ENCODE results near the gene LRMDA. TPM values are rescaled to one million over a fixed set of nuclear protein-coding genes. Genes with fewer than 3 reads are reported as not detected.

LRMDA gene
- total and polyA plus RNA-seq, 3 experiments from 2014 or later, result not detected

- no peaks in the 10 kb centered on the region for H3K27me3 ChIP-seq (ENCODE audit: insufficient read depth, low read length, poor library complexity, severe bottlenecking)
- Mint-ChIP-seq H3K9me3 (peaks cover 0 to 6% (median 0%) of the 10 kb centered on the region in 5 donors), H3K27me3 (peaks cover 0 to 1% of the 10 kb centered on the region in 2 donors), H3K27ac (no peak overlapping the region), H3K4me1 (no peaks in the 10 kb centered on the region), H3K36me3 (no peaks in the 10 kb centered on the region), H3K4me3 (no peak overlapping the region)
- no peaks in the 10 kb centered on the region for H3K4me1 ChIP-seq (ENCODE audit: insufficient read depth, low read length)
- CTCF ChIA-PET, result no interaction called here
- POLR2A ChIA-PET, result no interaction called here
- no peaks in the 10 kb centered on the region for H3K9me3 ChIP-seq (ENCODE audit: low read length)
- no peak overlapping the region for H3K4me3 ChIP-seq (ENCODE audit: low read length)
- H3K27ac ChIP-seq (ENCODE audit: low read depth, low read length), result no peak overlapping the region
- H3K36me3 ChIP-seq (ENCODE audit: insufficient read depth, low read length), result no peaks in the 10 kb centered on the region
- DNase-seq, result no peak
Measured at GRCh38 chr10:76114581-76115001, 683.2 kb downstream of the LRMDA start.

- Mint-ChIP-seq H3K9me3 (peaks cover 0 to 6% (median 0%) of the 10 kb centered on the region in 5 donors), H3K27ac (no peak overlapping the region), H3K4me1 (no peaks in the 10 kb centered on the region), H3K27me3 (peaks cover 0 to 1% of the 10 kb centered on the region in 2 donors), H3K36me3 (no peaks in the 10 kb centered on the region), H3K4me3 (no peak overlapping the region)
- H3K4me1 ChIP-seq (ENCODE audit: insufficient read depth, low read length), result no peaks in the 10 kb centered on the region
- H3K36me3 ChIP-seq (ENCODE audit: insufficient read depth, low read length), result no peaks in the 10 kb centered on the region
- no peak overlapping the region for H3K4me3 ChIP-seq (ENCODE audit: low read length)
- no peaks in the 10 kb centered on the region for H3K27me3 ChIP-seq (ENCODE audit: insufficient read depth, low read length, poor library complexity, severe bottlenecking)
- POLR2A ChIA-PET, result no interaction called here
- H3K27ac ChIP-seq (ENCODE audit: low read depth, low read length), result no peak overlapping the region
- no peaks in the 10 kb centered on the region for H3K9me3 ChIP-seq (ENCODE audit: low read length)
- CTCF ChIA-PET, result no interaction called here
- no peak for DNase-seq
Measured at GRCh38 chr10:76115131-76115470, 683.7 kb downstream of the LRMDA start.

GRCh38 chr10:76115471-76116155, 684.2 kb downstream of the LRMDA start:
- Mint-ChIP-seq H3K27me3 (peaks cover 0 to 1% of the 10 kb centered on the region in 2 donors), H3K36me3 (no peaks in the 10 kb centered on the region), H3K27ac (no peak overlapping the region), H3K9me3 (peaks cover 0 to 5% (median 0%) of the 10 kb centered on the region in 5 donors), H3K4me3 (no peak overlapping the region), H3K4me1 (no peaks in the 10 kb centered on the region)
- Histone ChIP-seq H3K27me3 (ENCODE audit: insufficient read depth, low read length, poor library complexity, severe bottlenecking) (no peaks in the 10 kb centered on the region), H3K4me1 (ENCODE audit: insufficient read depth, low read length) (no peaks in the 10 kb centered on the region), H3K9me3 (ENCODE audit: low read length) (no peaks in the 10 kb centered on the region), H3K4me3 (ENCODE audit: low read length) (no peak overlapping the region), H3K27ac (ENCODE audit: low read depth, low read length) (no peak overlapping the region), H3K36me3 (ENCODE audit: insufficient read depth, low read length) (no peaks in the 10 kb centered on the region)
- POLR2A ChIA-PET, result no interaction called here
- CTCF ChIA-PET, result no interaction called here
- no peak for DNase-seq

- Mint-ChIP-seq H3K4me1 (no peaks in the 10 kb centered on the region), H3K4me3 (no peak overlapping the region), H3K27ac (no peak overlapping the region), H3K9me3 (peaks cover 0 to 3% (median 0%) of the 10 kb centered on the region in 5 donors), H3K36me3 (no peaks in the 10 kb centered on the region), H3K27me3 (peaks cover 0 to 1% of the 10 kb centered on the region in 2 donors)
- Histone ChIP-seq H3K4me1 (ENCODE audit: insufficient read depth, low read length) (no peaks in the 10 kb centered on the region), H3K36me3 (ENCODE audit: insufficient read depth, low read length) (no peaks in the 10 kb centered on the region), H3K27me3 (ENCODE audit: insufficient read depth, low read length, poor library complexity, severe bottlenecking) (no peaks in the 10 kb centered on the region), H3K9me3 (ENCODE audit: low read length) (no peaks in the 10 kb centered on the region), H3K4me3 (ENCODE audit: low read length) (no peak overlapping the region), H3K27ac (ENCODE audit: low read depth, low read length) (no peak overlapping the region)
- ChIA-PET POLR2A (no interaction called here), CTCF (no interaction called here)
- no peak for DNase-seq
Measured at GRCh38 chr10:76116523-76116922, 685.1 kb downstream of the LRMDA start.

- Histone ChIP-seq H3K27me3 (ENCODE audit: insufficient read depth, low read length, poor library complexity, severe bottlenecking) (no peaks in the 10 kb centered on the region), H3K27ac (ENCODE audit: low read depth, low read length) (no peak overlapping the region), H3K4me3 (ENCODE audit: low read length) (no peak overlapping the region), H3K4me1 (ENCODE audit: insufficient read depth, low read length) (no peaks in the 10 kb centered on the region), H3K9me3 (ENCODE audit: low read length) (no peaks in the 10 kb centered on the region), H3K36me3 (ENCODE audit: insufficient read depth, low read length) (no peaks in the 10 kb centered on the region)
- ChIA-PET POLR2A (no interaction called here), CTCF (no interaction called here)
- Mint-ChIP-seq H3K27ac (no peak overlapping the region), H3K4me1 (no peaks in the 10 kb centered on the region), H3K4me3 (no peak overlapping the region), H3K9me3 (peaks cover 0 to 3% (median 0%) of the 10 kb centered on the region in 5 donors), H3K27me3 (peaks cover 0 to 2% of the 10 kb centered on the region in 2 donors), H3K36me3 (no peaks in the 10 kb centered on the region)
- no peak for DNase-seq
Measured at GRCh38 chr10:76117949-76118348, 686.5 kb downstream of the LRMDA start.

- no peak overlapping the region for H3K27ac Mint-ChIP-seq
- no peaks in the 10 kb centered on the region for H3K9me3 ChIP-seq (ENCODE audit: low read length)
- no peaks in the 10 kb centered on the region for H3K27me3 ChIP-seq (ENCODE audit: insufficient read depth, low read length, poor library complexity, severe bottlenecking)
- ChIA-PET POLR2A (no interaction called here), CTCF (interaction anchor here (1.4 kb wide), 1 partner anchor 8 kb away, joined by 3 read pairs; no protein-coding TSS in a partner anchor)
- H3K4me3 ChIP-seq (ENCODE audit: low read length), result no peak overlapping the region
- peaks cover 0 to 1% of the 10 kb centered on the region in 2 donors for H3K27me3 Mint-ChIP-seq
- no peaks in the 10 kb centered on the region for H3K36me3 ChIP-seq (ENCODE audit: insufficient read depth, low read length)
- H3K4me3 Mint-ChIP-seq, result no peak overlapping the region
- H3K4me1 Mint-ChIP-seq, result no peaks in the 10 kb centered on the region
- H3K9me3 Mint-ChIP-seq, result peaks cover 0 to 3% (median 0%) of the 10 kb centered on the region in 5 donors
- H3K27ac ChIP-seq (ENCODE audit: low read depth, low read length), result no peak overlapping the region
- no peaks in the 10 kb centered on the region for H3K4me1 ChIP-seq (ENCODE audit: insufficient read depth, low read length)
- no peaks in the 10 kb centered on the region for H3K36me3 Mint-ChIP-seq
- no peak for DNase-seq
Measured at GRCh38 chr10:76119036-76119435, 687.6 kb downstream of the LRMDA start.

- Mint-ChIP-seq H3K9me3 (peaks cover 0 to 3% (median 0%) of the 10 kb centered on the region in 5 donors), H3K27me3 (peaks cover 0 to 1% of the 10 kb centered on the region in 2 donors), H3K4me1 (no peaks in the 10 kb centered on the region), H3K36me3 (no peaks in the 10 kb centered on the region), H3K4me3 (no peak overlapping the region), H3K27ac (no peak overlapping the region)
- Histone ChIP-seq H3K27ac (ENCODE audit: low read depth, low read length) (no peak overlapping the region), H3K4me3 (ENCODE audit: low read length) (no peak overlapping the region), H3K9me3 (ENCODE audit: low read length) (no peaks in the 10 kb centered on the region), H3K36me3 (ENCODE audit: insufficient read depth, low read length) (no peaks in the 10 kb centered on the region), H3K27me3 (ENCODE audit: insufficient read depth, low read length, poor library complexity, severe bottlenecking) (no peaks in the 10 kb centered on the region), H3K4me1 (ENCODE audit: insufficient read depth, low read length) (no peaks in the 10 kb centered on the region)
- CTCF ChIA-PET, result interaction anchor here (1.4 kb wide), 1 partner anchor 9 kb away, joined by 3 read pairs; no protein-coding TSS in a partner anchor
- no peak for DNase-seq
- POLR2A ChIA-PET, result no interaction called here
Measured at GRCh38 chr10:76119515-76119914, 688.1 kb downstream of the LRMDA start.

- Mint-ChIP-seq H3K9me3 (peaks cover 0 to 4% (median under 1%) of the 10 kb centered on the region in 5 donors), H3K4me3 (no peak overlapping the region), H3K4me1 (no peaks in the 10 kb centered on the region), H3K27me3 (peaks cover 0 to 1% of the 10 kb centered on the region in 2 donors), H3K36me3 (no peaks in the 10 kb centered on the region), H3K27ac (no peak overlapping the region)
- POLR2A ChIA-PET, result no interaction called here
- CTCF ChIA-PET, result no interaction called here
- no peaks in the 10 kb centered on the region for H3K4me1 ChIP-seq (ENCODE audit: insufficient read depth, low read length)
- H3K27ac ChIP-seq (ENCODE audit: low read depth, low read length), result no peak overlapping the region
- no peak for DNase-seq
- no peaks in the 10 kb centered on the region for H3K27me3 ChIP-seq (ENCODE audit: insufficient read depth, low read length, poor library complexity, severe bottlenecking)
- H3K9me3 ChIP-seq (ENCODE audit: low read length), result no peaks in the 10 kb centered on the region
- H3K4me3 ChIP-seq (ENCODE audit: low read length), result no peak overlapping the region
- H3K36me3 ChIP-seq (ENCODE audit: insufficient read depth, low read length), result no peaks in the 10 kb centered on the region
Measured at GRCh38 chr10:76122056-76122455, 690.6 kb downstream of the LRMDA start.

Data from CD8-positive, alpha-beta memory T cell (primary cell).